ENCODE results near the gene SORCS1. TPM values are rescaled to one million over a fixed set of nuclear protein-coding genes. Genes with fewer than 3 reads are reported as not detected.

SORCS1 gene
- total and polyA plus RNA-seq, 2 donors (not counting 1 experiment from before 2014, with no cell fraction given) = under 0.01 to 0.01 TPM

GRCh38 chr10:107004362-107004761 is 160.1 kb downstream of the SORCS1 start:
- DNase-seq (ENCODE audit: low read depth in 2 of 2) = no peak
- Histone ChIP-seq H3K36me3 (ENCODE audit: control insufficient read depth, insufficient read depth, low read length) (no peaks in the 10 kb centered on the region), H3K9ac (ENCODE audit: insufficient read depth, low read length) (no peak overlapping the region)

DNA sequence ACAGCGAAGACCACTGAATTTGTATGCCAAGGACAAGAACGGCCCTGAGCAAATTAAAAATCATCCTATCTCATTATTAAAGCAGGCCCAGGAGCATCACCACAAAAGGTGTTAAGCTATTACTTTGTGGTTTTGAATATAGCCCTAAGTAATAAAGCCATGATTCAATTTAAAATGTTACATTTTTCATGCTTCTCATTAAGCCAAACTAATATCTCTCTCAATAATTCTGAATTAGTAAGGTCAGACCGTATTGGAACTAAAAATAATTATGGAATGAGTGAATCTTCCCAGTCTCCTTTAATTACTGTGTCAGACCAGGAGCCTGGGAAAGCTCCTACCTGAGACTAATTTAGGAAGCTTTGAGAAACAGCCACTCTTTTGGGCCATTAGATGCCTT is 162.4 kb downstream of the SORCS1 start:
- no peak for TF ChIP-seq EZH2 (IDR thresholded peaks at IDR 0.05; ENCODE audit: low read length, missing control alignments)
- TF ChIP-seq, protein P1, sequence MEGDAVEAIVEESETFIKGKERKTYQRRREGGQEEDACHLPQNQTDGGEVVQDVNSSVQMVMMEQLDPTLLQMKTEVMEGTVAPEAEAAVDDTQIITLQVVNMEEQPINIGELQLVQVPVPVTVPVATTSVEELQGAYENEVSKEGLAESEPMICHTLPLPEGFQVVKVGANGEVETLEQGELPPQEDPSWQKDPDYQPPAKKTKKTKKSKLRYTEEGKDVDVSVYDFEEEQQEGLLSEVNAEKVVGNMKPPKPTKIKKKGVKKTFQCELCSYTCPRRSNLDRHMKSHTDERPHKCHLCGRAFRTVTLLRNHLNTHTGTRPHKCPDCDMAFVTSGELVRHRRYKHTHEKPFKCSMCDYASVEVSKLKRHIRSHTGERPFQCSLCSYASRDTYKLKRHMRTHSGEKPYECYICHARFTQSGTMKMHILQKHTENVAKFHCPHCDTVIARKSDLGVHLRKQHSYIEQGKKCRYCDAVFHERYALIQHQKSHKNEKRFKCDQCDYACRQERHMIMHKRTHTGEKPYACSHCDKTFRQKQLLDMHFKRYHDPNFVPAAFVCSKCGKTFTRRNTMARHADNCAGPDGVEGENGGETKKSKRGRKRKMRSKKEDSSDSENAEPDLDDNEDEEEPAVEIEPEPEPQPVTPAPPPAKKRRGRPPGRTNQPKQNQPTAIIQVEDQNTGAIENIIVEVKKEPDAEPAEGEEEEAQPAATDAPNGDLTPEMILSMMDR (conservative IDR thresholded peaks at IDR 0.05 in 1 of 2, IDR thresholded peaks at IDR 0.05 in 1 of 2; ENCODE audit: low read depth in 1 of 2, low read length in 2 of 2) = no peak

More at GRCh38 chr10:107004362-107004761, 160.1 kb downstream of the SORCS1 start:
- no peaks in the 10 kb centered on the region for H3K9me3 ChIP-seq (ENCODE audit: control insufficient read depth, insufficient read depth, low read depth, low read length)
- no peaks in the 10 kb centered on the region for H3K27me3 ChIP-seq (ENCODE audit: control insufficient read depth, insufficient read depth, low read length)
- no peak overlapping the region for H3K4me2 ChIP-seq (ENCODE audit: extremely low read depth, insufficient read depth, low read length)
- no peaks in the 10 kb centered on the region for H3K79me2 ChIP-seq (ENCODE audit: control insufficient read depth, insufficient read depth, low read length)
- no peak overlapping the region for H2AFZ ChIP-seq (ENCODE audit: low read length)
- H3K4me3 ChIP-seq (replicated peaks in 1 of 4; ENCODE audit: control extremely low read depth in 1 of 4, insufficient read depth in 1 of 4, low read depth in 3 of 4, low read length in 4 of 4) = no peak overlapping the region
- no peaks in the 10 kb centered on the region for H4K20me1 ChIP-seq (ENCODE audit: control insufficient read depth, extremely low read depth, insufficient read depth, low read length)
- no peak overlapping the region for H3K27ac ChIP-seq (ENCODE audit: insufficient read depth, low read length)
- H3K4me1 ChIP-seq (ENCODE audit: control insufficient read depth, extremely low read depth, insufficient read depth, low read length) = no peaks in the 10 kb centered on the region
- TF ChIP-seq, protein P1 (conservative IDR thresholded peaks at IDR 0.05 in 1 of 2, IDR thresholded peaks at IDR 0.05 in 1 of 2; ENCODE audit: low read depth in 1 of 2, low read length in 2 of 2) = no peak
- TF ChIP-seq EZH2 (IDR thresholded peaks at IDR 0.05; ENCODE audit: low read length, missing control alignments) = no peak

DNA sequence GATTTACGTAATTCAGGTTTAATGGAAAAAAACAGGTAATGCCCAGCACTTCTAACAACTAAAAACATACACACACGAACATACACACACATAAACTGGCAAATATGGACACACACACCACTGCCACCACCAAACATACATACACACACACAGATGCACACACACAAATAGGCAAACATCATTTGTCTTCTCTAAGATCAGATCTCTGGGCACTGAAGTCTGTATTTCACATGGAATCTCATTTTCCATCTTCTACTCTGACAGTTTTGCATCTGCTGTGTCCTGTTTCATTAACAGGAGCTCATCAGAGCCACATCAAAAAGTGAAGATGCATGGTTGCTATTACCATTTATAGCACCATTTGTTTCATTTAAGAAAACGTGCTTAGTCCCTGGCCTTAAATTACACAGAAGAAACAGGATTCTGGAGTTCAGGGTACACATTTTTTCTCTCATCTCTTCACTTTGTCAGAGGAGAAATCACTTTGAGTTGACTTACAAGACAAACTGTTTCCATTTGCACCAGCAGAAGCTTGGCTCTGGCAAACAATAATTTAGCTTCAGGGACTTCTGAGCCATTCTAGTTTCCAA is 165.3 kb downstream of the SORCS1 start:
- Histone ChIP-seq H3K9ac (ENCODE audit: insufficient read depth, low read length) (no peak overlapping the region), H2AFZ (ENCODE audit: low read length) (no peak overlapping the region), H4K20me1 (ENCODE audit: control insufficient read depth, extremely low read depth, insufficient read depth, low read length) (no peaks in the 10 kb centered on the region), H3K79me2 (ENCODE audit: control insufficient read depth, insufficient read depth, low read length) (no peaks in the 10 kb centered on the region), H3K27ac (ENCODE audit: insufficient read depth, low read length) (no peak overlapping the region), H3K36me3 (ENCODE audit: control insufficient read depth, insufficient read depth, low read length) (no peaks in the 10 kb centered on the region), H3K4me2 (ENCODE audit: extremely low read depth, insufficient read depth, low read length) (no peak overlapping the region), H3K4me1 (ENCODE audit: control insufficient read depth, extremely low read depth, insufficient read depth, low read length) (no peaks in the 10 kb centered on the region), H3K9me3 (ENCODE audit: control insufficient read depth, insufficient read depth, low read depth, low read length) (no peaks in the 10 kb centered on the region), H3K4me3 (replicated peaks in 1 of 4; ENCODE audit: control extremely low read depth in 1 of 4, insufficient read depth in 1 of 4, low read depth in 3 of 4, low read length in 4 of 4) (no peak overlapping the region), H3K27me3 (ENCODE audit: control insufficient read depth, insufficient read depth, low read length) (no peaks in the 10 kb centered on the region)
- TF ChIP-seq, protein P1 (conservative IDR thresholded peaks at IDR 0.05 in 1 of 2, IDR thresholded peaks at IDR 0.05 in 1 of 2; ENCODE audit: low read depth in 1 of 2, low read length in 2 of 2) = no peak
- DNase-seq (ENCODE audit: low read depth in 2 of 2) = no peak

More for the DNA sequence above, 162.4 kb downstream of the SORCS1 start:
- H3K9me3 ChIP-seq (ENCODE audit: control insufficient read depth, insufficient read depth, low read depth, low read length) = no peaks in the 10 kb centered on the region
- H3K27ac ChIP-seq (ENCODE audit: insufficient read depth, low read length) = no peak overlapping the region
- no peak overlapping the region for H3K4me2 ChIP-seq (ENCODE audit: extremely low read depth, insufficient read depth, low read length)
- DNase-seq (ENCODE audit: low read depth in 2 of 2) = no peak
- no peaks in the 10 kb centered on the region for H4K20me1 ChIP-seq (ENCODE audit: control insufficient read depth, extremely low read depth, insufficient read depth, low read length)
- H2AFZ ChIP-seq (ENCODE audit: low read length) = no peak overlapping the region
- no peaks in the 10 kb centered on the region for H3K36me3 ChIP-seq (ENCODE audit: control insufficient read depth, insufficient read depth, low read length)
- H3K4me1 ChIP-seq (ENCODE audit: control insufficient read depth, extremely low read depth, insufficient read depth, low read length) = no peaks in the 10 kb centered on the region
- no peak overlapping the region for H3K4me3 ChIP-seq (replicated peaks in 1 of 4; ENCODE audit: control extremely low read depth in 1 of 4, insufficient read depth in 1 of 4, low read depth in 3 of 4, low read length in 4 of 4)
- H3K9ac ChIP-seq (ENCODE audit: insufficient read depth, low read length) = no peak overlapping the region
- no peaks in the 10 kb centered on the region for H3K27me3 ChIP-seq (ENCODE audit: control insufficient read depth, insufficient read depth, low read length)
- H3K79me2 ChIP-seq (ENCODE audit: control insufficient read depth, insufficient read depth, low read length) = no peaks in the 10 kb centered on the region
